Measurements from ENCODE around the gene POMGNT1. TPM values are rescaled to one million over a fixed set of nuclear protein-coding genes. Genes with fewer than 3 reads are reported as not detected.

Gene POMGNT1
- polyA plus RNA-seq, 2 of the 4 experiments (the other 2 are of a cell fraction), result 33.1 to 33.5 TPM

- no peak for ATAC-seq
- no peak overlapping the region for H3K4me3 ChIP-seq
- no peaks in the 10 kb centered on the region for H3K9me3 ChIP-seq
- no peak for DNase-seq (ENCODE audit: low read depth in 1 of 2, low spot score in 1 of 2)
- no peak for FAIRE-seq
- no peak overlapping the region for H3K27ac ChIP-seq
- H3K4me2 ChIP-seq, result no peak overlapping the region
- no peak for TF ChIP-seq BHLHE40 (IDR thresholded peaks at IDR 0.05; ENCODE audit: low read depth, low read length)
- TF ChIP-seq TFCP2L1 (CRISPR knock-in tag; IDR thresholded peaks at IDR 0.05), result no peak
- TF ChIP-seq, protein P1, sequence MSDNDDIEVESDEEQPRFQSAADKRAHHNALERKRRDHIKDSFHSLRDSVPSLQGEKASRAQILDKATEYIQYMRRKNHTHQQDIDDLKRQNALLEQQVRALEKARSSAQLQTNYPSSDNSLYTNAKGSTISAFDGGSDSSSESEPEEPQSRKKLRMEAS (IDR thresholded peaks at IDR 0.05), result no peak
- TF ChIP-seq ZC3H11A (IDR thresholded peaks at IDR 0.05), result 0 out of 2 replicates have a peak, but pooled peaks have one; percentile 5
- no peak for TF ChIP-seq MAZ (IDR thresholded peaks at IDR 0.05; ENCODE audit: borderline replicate concordance, low read depth, low read length)
- no peak for TF ChIP-seq RNF2 (IDR thresholded peaks at IDR 0.05; ENCODE audit: borderline replicate concordance, low read depth)
- TF ChIP-seq ELK1 (IDR thresholded peaks at IDR 0.05; ENCODE audit: low read depth, low read length), result no peak
- TF ChIP-seq ZNF302 (CRISPR knock-in tag; IDR thresholded peaks at IDR 0.05), result no peak
- H3K4me1 ChIP-seq, result no peaks in the 10 kb centered on the region
- CTCF ChIA-PET, result interaction anchor here (1.4 kb wide), 1 partner anchor 122 kb away, joined by 6 read pairs; no protein-coding TSS in a partner anchor
- WGBS (ENCODE audit: missing lambda C conversion rate), result 74% methylated on average over 13 of the region's 13 CpGs
- POLR2A ChIA-PET, result no interaction called here
Observed at GRCh38 chr1:46158312-46159281, 39.6 kb downstream of the POMGNT1 start.

DNA sequence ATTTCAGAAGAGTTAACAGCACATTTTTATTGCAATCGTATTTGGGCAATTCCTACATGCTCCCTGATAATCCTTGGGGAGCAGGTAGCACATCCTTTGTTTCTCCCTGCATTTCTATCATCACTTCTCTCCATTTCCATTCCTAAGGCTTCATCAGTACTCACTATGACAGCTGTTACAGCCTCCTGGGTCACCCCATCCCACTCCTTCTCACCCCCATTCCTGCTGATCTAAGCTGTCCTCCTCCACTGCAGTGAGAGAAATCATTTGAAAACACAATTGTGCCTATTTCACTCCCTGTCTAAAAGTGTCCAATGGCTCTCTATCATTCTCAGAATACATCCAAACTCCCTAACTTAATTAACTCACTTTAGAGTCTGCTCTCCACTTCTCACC is 40.3 kb downstream of the POMGNT1 start:
- Histone ChIP-seq H3K4me2 (no peak overlapping the region), H3K27ac (no peak overlapping the region), H3K9me3 (no peaks in the 10 kb centered on the region), H3K4me3 (no peak overlapping the region), H3K4me1 (no peaks in the 10 kb centered on the region)
- ATAC-seq (no peak), DNase-seq (ENCODE audit: low read depth in 1 of 2, low spot score in 1 of 2) (no peak), FAIRE-seq (no peak)
- POLR2A ChIA-PET, result no interaction called here
- 80% methylated on average over 1 of the region's 1 CpG for WGBS (ENCODE audit: missing lambda C conversion rate)
- TF ChIP-seq, protein P2, sequence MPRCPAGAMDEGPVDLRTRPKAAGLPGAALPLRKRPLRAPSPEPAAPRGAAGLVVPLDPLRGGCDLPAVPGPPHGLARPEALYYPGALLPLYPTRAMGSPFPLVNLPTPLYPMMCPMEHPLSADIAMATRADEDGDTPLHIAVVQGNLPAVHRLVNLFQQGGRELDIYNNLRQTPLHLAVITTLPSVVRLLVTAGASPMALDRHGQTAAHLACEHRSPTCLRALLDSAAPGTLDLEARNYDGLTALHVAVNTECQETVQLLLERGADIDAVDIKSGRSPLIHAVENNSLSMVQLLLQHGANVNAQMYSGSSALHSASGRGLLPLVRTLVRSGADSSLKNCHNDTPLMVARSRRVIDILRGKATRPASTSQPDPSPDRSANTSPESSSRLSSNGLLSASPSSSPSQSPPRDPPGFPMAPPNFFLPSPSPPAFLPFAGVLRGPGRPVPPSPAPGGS (IDR thresholded peaks at IDR 0.05), result no peak
- TF ChIP-seq CBX2 (IDR thresholded peaks at IDR 0.05; ENCODE audit: borderline replicate concordance, low read depth), result no peak
- TF ChIP-seq, protein P1 (IDR thresholded peaks at IDR 0.05), result no peak
- no peak for TF ChIP-seq CEBPB (IDR thresholded peaks at IDR 0.05)
- no peak for TF ChIP-seq ELK1 (IDR thresholded peaks at IDR 0.05; ENCODE audit: low read depth, low read length)
- no peak for TF ChIP-seq ATOH8 (CRISPR knock-in tag; IDR thresholded peaks at IDR 0.05; ENCODE audit: low read depth)
- no peak for TF ChIP-seq SMC3 (IDR thresholded peaks at IDR 0.05)
- TF ChIP-seq EHF (CRISPR knock-in tag; IDR thresholded peaks at IDR 0.05), result no peak
- TF ChIP-seq FOSB (CRISPR knock-in tag; IDR thresholded peaks at IDR 0.05), result no peak
- TF ChIP-seq GATA3 (IDR thresholded peaks at IDR 0.05; ENCODE audit: borderline replicate concordance), result no peak
- no peak for TF ChIP-seq HOXA7 (CRISPR knock-in tag; IDR thresholded peaks at IDR 0.05)
- no peak for TF ChIP-seq FOSL2 (IDR thresholded peaks at IDR 0.05)
- no peak for TF ChIP-seq FOSL2 (CRISPR knock-in tag; IDR thresholded peaks at IDR 0.05)
- CTCF ChIA-PET, result interaction anchor here (1.4 kb wide), 1 partner anchor 121 kb away, joined by 6 read pairs; no protein-coding TSS in a partner anchor
